B cell (primary cell): Measurements from ENCODE around the gene HGS. TPM values are rescaled to one million over a fixed set of nuclear protein-coding genes. Genes with fewer than 3 reads are reported as not detected.

Source experiments
- ATAC-seq: fragments of 200-7000 bp; cut with Tn5 transposase; one replicate; pipeline ENCODE4 v1.10.0; 2021; ENCODE audit warnings: low read depth, mild to moderate bottlenecking, moderate number of reproducible peaks, moderate library complexity
- CTCF ChIA-PET: fragments of 350-600 bp; sonication (Branson Sonifier 250); formaldehyde crosslinking; loops from one replicate; lab custom pipeline; 2021; ENCODE audit warnings: antibody characterized with exemption, inconsistent platforms; lab: Charles Lee
- POLR2A ChIA-PET: fragments of 350-600 bp; sonication (Branson Sonifier 250); formaldehyde crosslinking; loops from one replicate; lab custom pipeline; 2021; ENCODE audit warnings: antibody characterized with exemption; lab: Charles Lee
- DNase-seq: peaks from one replicate; pipeline ENCODE4 v3.0.0; 2013
- H2AFZ ChIP-seq: 2 replicates; pipeline ENCODE4 v1.6.1; 2012; ENCODE audit warnings: mild to moderate bottlenecking, low read depth, low read length; ENCODE audit not compliant: insufficient read depth, poor library complexity, severe bottlenecking
- H3K27ac ChIP-seq, 2 donors: 1 replicate in 1 of 2; 2 replicates in 1 of 2; pipeline ENCODE4 v1.5.1; 2012 to 2013; ENCODE audit warnings: low read length in 2 of 2, mild to moderate bottlenecking in 2 of 2, moderate library complexity in 1 of 2
- H3K27me3 ChIP-seq, 4 experiments: fragments of 200-600 bp in 1 of 4; sonication (generic) in 1 of 4; replicated peaks in 1 of 4; 1 replicate in 2 of 4; 2 replicates in 2 of 4; pipeline versions ENCODE4 v1.6.1 to v1.7.0; 2013 to 2016; ENCODE audit warnings: low read length in 3 of 4, mild to moderate bottlenecking in 2 of 4, mixed read lengths in 1 of 4, moderate library complexity in 1 of 4; ENCODE audit not compliant: insufficient read depth in 4 of 4, control insufficient read depth in 3 of 4; ENCODE audit errors: control extremely low read depth in 1 of 4
- H3K36me3 ChIP-seq, 2 experiments: replicated peaks in 1 of 2; 1 replicate in 1 of 2; 2 replicates in 1 of 2; pipeline versions ENCODE4 v1.6.1 to v1.7.1; 2013; ENCODE audit warnings: low read length in 1 of 2; ENCODE audit not compliant: insufficient read depth in 2 of 2, control insufficient read depth in 1 of 2; ENCODE audit errors: control extremely low read depth in 1 of 2, extremely low read depth in 1 of 2
- H3K4me1 ChIP-seq, 2 donors: fragments of 200-600 bp in 1 of 2; sonication (generic) in 1 of 2; 1 replicate in 1 of 2; 2 replicates in 1 of 2; pipeline versions ENCODE4 v1.5.1 to v1.6.1; 2013 to 2017; ENCODE audit warnings: low read length in 2 of 2; ENCODE audit not compliant: control insufficient read depth in 2 of 2, insufficient read depth in 2 of 2
- H3K4me2 ChIP-seq: replicated peaks from 2 replicates; pipeline ENCODE3; 2012; ENCODE audit warnings: mild to moderate bottlenecking, low read depth, low read length; ENCODE audit not compliant: poor library complexity, severe bottlenecking
- H3K4me3 ChIP-seq, 5 experiments: fragments of 200-600 bp in 1 of 5; sonication (generic) in 1 of 5; 1 replicate in 3 of 5; 2 replicates in 2 of 5; pipeline versions ENCODE4 v1.5.1 to v1.7.0; 2011 to 2016; ENCODE audit warnings: low read length in 4 of 5, mild to moderate bottlenecking in 4 of 5, low read depth in 2 of 5, control low read depth in 1 of 5, moderate library complexity in 1 of 5; ENCODE audit not compliant: insufficient read depth in 1 of 5; ENCODE audit errors: control extremely low read depth in 1 of 5, extremely low read depth in 1 of 5
- H3K79me2 ChIP-seq: fragments of 200-600 bp; sonication (generic); one replicate; pipeline ENCODE4 v1.6.0; 2016; ENCODE audit warnings: low read length; ENCODE audit not compliant: control insufficient read depth, insufficient read depth
- H3K9ac ChIP-seq: fragments of 200-600 bp; sonication (generic); 2 replicates; pipeline ENCODE4 v1.6.1; 2017; ENCODE audit warnings: mild to moderate bottlenecking, low read length, moderate library complexity
- H3K9me3 ChIP-seq, 3 donors: one replicate each; pipeline versions ENCODE4 v1.6.1 to v1.7.1; 2013; ENCODE audit warnings: low read length in 2 of 3; ENCODE audit not compliant: control insufficient read depth in 2 of 3, insufficient read depth in 1 of 3; ENCODE audit errors: control extremely low read depth in 1 of 3
- H4K20me1 ChIP-seq: 2 replicates; pipeline ENCODE4 v1.6.0; 2012; ENCODE audit warnings: mild to moderate bottlenecking, low read length; ENCODE audit not compliant: insufficient read depth, control insufficient read depth, poor library complexity, severe bottlenecking
- H3K27ac Mint-ChIP-seq: one replicate; pipeline ENCODE4 v1.8.0; 2021; ENCODE audit warnings: mixed read lengths
- H3K27me3 Mint-ChIP-seq: one replicate; pipeline ENCODE4 v1.8.0; 2021; ENCODE audit warnings: mixed read lengths
- H3K4me1 Mint-ChIP-seq: one replicate; pipeline ENCODE4 v1.8.0; 2021; ENCODE audit warnings: mixed read lengths
- H3K4me3 Mint-ChIP-seq: one replicate; pipeline ENCODE4 v1.8.0; 2021; ENCODE audit warnings: mixed read lengths
- H3K9me3 Mint-ChIP-seq: one replicate; pipeline ENCODE4 v1.8.0; 2022; ENCODE audit warnings: mixed read lengths; ENCODE audit not compliant: insufficient read depth
- EZH2 ChIP-seq: IDR thresholded peaks from 2 replicates; pipeline ENCODE4 v1.6.1; 2012; ENCODE audit warnings: borderline replicate concordance, low read depth, mild to moderate bottlenecking, moderate library complexity, low read length; ENCODE audit not compliant: insufficient read depth, poor library complexity, severe bottlenecking
- WGBS: methylation state at CpG from one replicate; pipeline ENCODE4 v1.1.5; 2013; ENCODE audit warnings: missing lambda C conversion rate; ENCODE audit not compliant: insufficient coverage; 5-methylcytosine and 5-hydroxymethylcytosine counted together
- intact Hi-C: fragments of 100-400 bp; cut with micrococcal nuclease; formaldehyde crosslinking; loops from one replicate; pipeline ENCODE4 v1.10.0; 2022
- polyA plus RNA-seq: library from polyadenylated mRNA; depleted of rRNA; stranded (reverse); fragments of >200 nt; gene quantifications from 2 replicates; pipeline ENCODE4 v1.2.3, GENCODE V29; 2012
- total RNA-seq, 2 donors: library from RNA; stranded (reverse); fragments of 120-200 nt in 1 of 2; gene quantifications; 1 replicate in 1 of 2; 2 replicates in 1 of 2; pipeline versions ENCODE4 v1.2.3 to v1.2.4, GENCODE V29; 2013 to 2022
- TF ChIP-seq, protein P1 (sequence below): fragments of 200-600 bp; IDR thresholded peaks from one replicate; pipeline ENCODE4 v1.8.0; 2022; ENCODE audit warnings: antibody characterized with exemption, mild to moderate bottlenecking

HGS gene
- total and polyA plus RNA-seq, 2 donors (not counting 1 experiment from before 2014, with no cell fraction given), result 184 to 220 TPM

GRCh38 chr17:81644496-81644895, 39.3 kb upstream of the HGS start:
- peaks cover 12% of the 10 kb centered on the region for H3K27me3 Mint-ChIP-seq
- Histone ChIP-seq H3K9me3 (peaks cover 0 to 11% (median 3%) of the 10 kb centered on the region in 3 donors), H3K4me3 (no peak overlapping the region), H3K79me2 (no peaks in the 10 kb centered on the region), H3K36me3 (no peaks in the 10 kb centered on the region), H3K4me1 (no peaks in the 10 kb centered on the region), H3K9ac (no peak overlapping the region), H2AFZ (no peak overlapping the region), H3K27me3 (peaks cover 0 to 12% (median 0%) of the 10 kb centered on the region in 4 experiments), H4K20me1 (no peaks in the 10 kb centered on the region), H3K27ac (no peak overlapping the region), H3K4me2 (no peak overlapping the region)
- TF ChIP-seq EZH2, result no peak
- TF ChIP-seq, protein P1, sequence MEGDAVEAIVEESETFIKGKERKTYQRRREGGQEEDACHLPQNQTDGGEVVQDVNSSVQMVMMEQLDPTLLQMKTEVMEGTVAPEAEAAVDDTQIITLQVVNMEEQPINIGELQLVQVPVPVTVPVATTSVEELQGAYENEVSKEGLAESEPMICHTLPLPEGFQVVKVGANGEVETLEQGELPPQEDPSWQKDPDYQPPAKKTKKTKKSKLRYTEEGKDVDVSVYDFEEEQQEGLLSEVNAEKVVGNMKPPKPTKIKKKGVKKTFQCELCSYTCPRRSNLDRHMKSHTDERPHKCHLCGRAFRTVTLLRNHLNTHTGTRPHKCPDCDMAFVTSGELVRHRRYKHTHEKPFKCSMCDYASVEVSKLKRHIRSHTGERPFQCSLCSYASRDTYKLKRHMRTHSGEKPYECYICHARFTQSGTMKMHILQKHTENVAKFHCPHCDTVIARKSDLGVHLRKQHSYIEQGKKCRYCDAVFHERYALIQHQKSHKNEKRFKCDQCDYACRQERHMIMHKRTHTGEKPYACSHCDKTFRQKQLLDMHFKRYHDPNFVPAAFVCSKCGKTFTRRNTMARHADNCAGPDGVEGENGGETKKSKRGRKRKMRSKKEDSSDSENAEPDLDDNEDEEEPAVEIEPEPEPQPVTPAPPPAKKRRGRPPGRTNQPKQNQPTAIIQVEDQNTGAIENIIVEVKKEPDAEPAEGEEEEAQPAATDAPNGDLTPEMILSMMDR, result no peak
- CTCF ChIA-PET, result no interaction called here
- H3K27ac Mint-ChIP-seq, result no peak overlapping the region
- ATAC-seq (no peak), DNase-seq (no peak)
- no peak overlapping the region for H3K4me3 Mint-ChIP-seq
- 93% methylated on average over 15 of the region's 15 CpGs for WGBS
- H3K9me3 Mint-ChIP-seq, result no peaks in the 10 kb centered on the region
- H3K4me1 Mint-ChIP-seq, result no peaks in the 10 kb centered on the region
- intact Hi-C loops, result no loop called here
- POLR2A ChIA-PET, result no interaction called here

GRCh38 chr17:81644976-81645952, 38.5 kb upstream of the HGS start:
- intact Hi-C loops, result no loop called here
- Histone ChIP-seq H3K27ac (no peak overlapping the region), H3K4me1 (no peaks in the 10 kb centered on the region), H3K79me2 (no peaks in the 10 kb centered on the region), H3K4me3 (no peak overlapping the region), H3K4me2 (no peak overlapping the region), H3K27me3 (peaks cover 0 to 15% (median 0%) of the 10 kb centered on the region in 4 experiments), H3K9me3 (peaks cover 0 to 17% (median 3%) of the 10 kb centered on the region in 3 donors), H2AFZ (no peak overlapping the region), H3K36me3 (no peaks in the 10 kb centered on the region), H4K20me1 (no peaks in the 10 kb centered on the region), H3K9ac (no peak overlapping the region)
- H3K4me1 Mint-ChIP-seq, result no peaks in the 10 kb centered on the region
- TF ChIP-seq, protein P1, result no peak
- TF ChIP-seq EZH2, result no peak
- no peak for DNase-seq
- ATAC-seq, result no peak
- no peaks in the 10 kb centered on the region for H3K9me3 Mint-ChIP-seq
- 79% methylated on average over 29 of the region's 29 CpGs for WGBS
- peaks cover 12% of the 10 kb centered on the region for H3K27me3 Mint-ChIP-seq
- no peak overlapping the region for H3K4me3 Mint-ChIP-seq
- ChIA-PET POLR2A (no interaction called here), CTCF (no interaction called here)
- no peak overlapping the region for H3K27ac Mint-ChIP-seq
